GM18909 (cell line): Measurements from ENCODE around the gene SLC9A7.

ENCODE experiments used
- ATAC-seq: cut with Tn5 transposase; IDR thresholded peaks from one replicate; pipeline ENCODE4 v1.9.1; 2021; ENCODE audit warnings: mild to moderate bottlenecking; ENCODE audit not compliant: unreplicated experiment, poor library complexity

Gene SLC9A7

GRCh38 chrX:46710425-46710824 is 48.5 kb downstream of the SLC9A7 start:
- ATAC-seq: no peak

DNA sequence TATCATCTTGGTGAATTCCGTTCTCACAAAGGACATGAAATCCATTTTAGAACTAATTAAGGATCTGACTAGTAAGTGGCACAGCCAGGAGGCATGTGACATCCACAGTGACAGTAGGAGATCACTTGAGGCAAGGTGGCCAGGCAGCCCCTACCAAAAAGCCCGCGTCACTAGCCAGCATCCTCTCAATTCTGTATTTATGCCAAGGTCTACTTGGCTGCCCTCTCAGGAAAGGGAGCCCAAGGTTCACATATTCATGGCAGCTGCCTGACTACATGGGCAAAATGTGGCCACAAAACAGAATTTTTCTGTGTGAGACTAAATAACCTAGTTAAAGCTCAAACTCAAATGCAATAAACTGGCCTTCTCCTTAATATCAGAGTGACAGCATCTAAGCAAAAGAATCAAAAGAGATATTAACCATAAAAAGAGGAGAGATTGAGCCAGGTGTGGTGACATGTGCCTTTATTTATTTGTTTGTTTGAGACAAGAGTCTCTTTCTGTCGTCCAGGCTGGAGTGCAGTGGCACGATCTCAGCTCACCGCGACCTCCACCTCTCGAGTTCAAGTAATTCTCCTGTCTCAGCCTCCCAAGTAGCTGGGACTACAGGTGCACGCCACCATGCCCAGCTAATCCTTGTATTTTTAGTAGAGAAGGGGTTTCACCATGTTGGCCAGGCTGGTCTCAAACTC is 51.5 kb downstream of the SLC9A7 start:
- ATAC-seq: no peak

GRCh38 chrX:46704767-46705386 is 54.0 kb downstream of the SLC9A7 start:
- peak; percentile 95 for ATAC-seq

DNA sequence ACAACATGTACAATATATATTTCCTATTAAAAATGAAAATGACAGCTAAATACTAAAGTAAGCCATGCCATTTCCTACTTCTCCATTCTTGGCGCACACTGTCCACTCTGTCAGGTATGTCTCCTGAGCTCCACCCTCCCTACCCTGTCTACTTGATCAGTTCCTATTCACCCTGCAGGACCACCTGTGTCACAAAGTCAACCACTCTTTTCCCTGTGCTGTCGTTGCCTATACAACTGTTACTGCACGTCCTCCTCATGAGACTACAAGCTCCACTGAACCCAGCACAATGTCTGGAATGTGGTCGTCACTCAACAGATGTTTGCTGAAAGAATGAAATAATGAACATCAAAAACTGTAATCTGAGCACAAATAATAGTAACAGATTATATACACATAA is 54.9 kb downstream of the SLC9A7 start:
- ATAC-seq: peak; percentile 34

- ATAC-seq: no peak
Measured at GRCh38 chrX:46698691-46699090, 60.2 kb downstream of the SLC9A7 start.

DNA sequence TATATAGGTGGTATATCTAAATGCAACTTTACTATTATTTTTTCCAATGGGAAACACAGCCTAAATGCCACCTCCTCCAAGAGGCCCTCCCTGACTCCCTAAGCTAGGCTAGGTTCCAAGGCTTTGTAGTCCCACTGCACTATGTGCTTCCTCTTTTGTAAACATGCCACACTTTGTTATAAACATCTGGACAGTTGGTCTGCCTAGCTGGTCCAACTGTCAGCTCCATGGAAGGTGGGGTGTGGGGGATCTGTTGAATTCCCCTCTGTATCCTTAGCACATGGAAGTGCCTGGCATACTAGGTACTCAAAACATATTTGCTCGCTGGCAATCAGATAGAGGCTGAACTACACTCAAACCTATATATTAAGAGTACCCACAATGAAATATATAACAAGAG is 63.4 kb downstream of the SLC9A7 start:
- no peak for ATAC-seq

DNA sequence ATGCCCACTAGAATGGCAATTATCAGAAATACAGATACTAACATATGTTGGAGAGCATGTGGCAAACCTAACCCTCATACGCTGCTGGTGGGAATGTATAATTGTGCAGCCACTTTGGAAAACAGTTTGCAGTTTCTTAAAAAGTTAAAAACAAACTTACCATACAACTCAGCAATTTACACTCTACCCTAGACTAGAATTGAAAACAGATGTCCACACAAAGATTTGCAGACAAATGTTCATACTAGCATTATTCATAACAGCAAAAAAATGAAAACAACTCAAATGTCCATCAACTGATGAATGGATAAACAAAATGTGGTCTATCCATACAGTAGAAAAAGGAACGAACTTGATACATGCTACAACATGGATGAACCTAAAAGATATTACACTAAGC is 64.4 kb downstream of the SLC9A7 start:
- no peak for ATAC-seq

DNA sequence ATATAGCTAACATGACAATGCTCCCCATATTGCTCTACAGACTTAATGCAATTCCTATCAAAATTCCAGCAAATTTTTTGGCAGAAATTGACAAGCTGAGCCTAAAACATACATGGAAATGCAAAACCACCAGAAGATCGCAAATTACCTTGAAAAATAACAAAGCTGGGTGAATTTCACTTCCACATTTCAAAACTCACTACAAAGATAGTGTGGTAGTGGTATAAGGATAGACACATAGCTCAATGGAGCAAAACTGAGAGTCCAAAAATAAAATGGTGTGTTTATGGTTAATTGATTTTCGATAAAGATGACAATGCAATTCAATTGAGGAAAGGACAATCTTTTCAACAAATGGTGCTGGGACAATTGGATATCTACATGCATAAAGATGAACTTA is 65.8 kb downstream of the SLC9A7 start:
- peak; percentile 68 for ATAC-seq

- no peak for ATAC-seq
Measured at GRCh38 chrX:46690818-46691217, 68.1 kb downstream of the SLC9A7 start.

GRCh38 chrX:46687619-46688018 is 71.3 kb downstream of the SLC9A7 start:
- no peak for ATAC-seq

DNA sequence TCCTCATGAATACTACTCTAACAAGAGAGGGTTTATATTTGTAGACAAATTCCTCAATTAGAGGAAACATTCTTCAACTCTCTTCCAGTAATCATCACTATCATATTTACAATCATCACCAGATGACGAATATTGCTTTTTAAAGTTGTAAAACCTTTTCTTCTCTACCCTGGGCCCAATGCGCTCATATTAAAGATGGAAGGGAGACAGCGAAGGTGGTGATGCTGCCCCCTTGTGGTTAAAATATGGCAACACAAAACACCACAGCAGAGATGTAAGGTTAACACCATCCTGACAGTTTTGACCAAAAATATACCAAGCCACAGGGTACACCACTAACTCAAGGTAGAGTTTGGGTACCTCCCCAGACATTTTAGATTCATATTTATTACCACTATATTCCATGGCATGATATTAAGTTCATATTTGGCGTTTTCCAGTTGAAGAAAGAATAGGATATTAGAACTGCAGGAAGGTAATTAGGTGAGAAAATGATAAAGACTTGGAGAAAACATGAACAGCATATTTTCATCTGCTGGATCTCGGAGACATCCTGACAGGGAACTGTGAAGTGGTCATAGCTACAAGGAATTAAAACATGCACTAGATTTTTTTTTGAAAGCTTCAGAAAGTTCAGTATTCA is 72.8 kb downstream of the SLC9A7 start:
- ATAC-seq: peak; percentile 72

GRCh38 chrX:46683048-46683447 is 75.9 kb downstream of the SLC9A7 start:
- no peak for ATAC-seq

DNA sequence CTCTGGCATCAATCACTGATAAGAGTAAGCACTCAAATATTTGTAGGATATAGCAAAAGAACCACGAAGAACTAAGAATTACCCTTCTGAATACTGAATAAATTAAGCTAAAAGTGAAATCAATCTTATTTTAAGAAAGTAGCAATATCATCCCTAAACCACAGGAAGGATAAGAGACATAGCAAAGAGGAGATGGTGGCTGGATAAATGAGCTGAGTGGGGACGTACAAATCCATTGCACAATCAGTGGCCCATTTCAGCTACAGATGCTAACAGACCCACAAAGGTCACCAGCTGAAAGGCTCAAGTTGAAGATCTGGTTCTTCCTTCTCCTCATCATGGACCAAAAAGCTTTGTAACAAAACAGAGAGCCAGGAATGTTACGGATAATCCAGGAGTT is 77.1 kb downstream of the SLC9A7 start:
- no peak for ATAC-seq

DNA sequence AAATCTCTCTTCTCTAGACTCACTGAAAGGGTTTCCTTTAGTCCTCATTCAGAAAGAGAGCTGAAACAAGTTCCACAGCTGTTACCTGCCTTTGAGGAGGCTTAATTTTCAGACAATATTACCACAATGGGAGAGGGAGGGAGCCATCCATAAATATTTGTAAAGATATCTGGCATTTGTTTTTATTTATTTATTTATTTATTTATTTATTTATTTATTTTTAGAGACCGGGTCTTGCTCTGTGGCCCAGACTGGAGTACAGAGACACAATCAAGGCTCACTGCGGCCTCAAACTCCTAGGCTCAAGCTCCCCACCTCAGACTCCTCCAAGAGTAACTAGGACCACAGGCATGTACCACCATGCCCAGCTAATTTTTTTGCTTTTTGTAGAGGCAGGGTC is 80.7 kb downstream of the SLC9A7 start:
- no peak for ATAC-seq

DNA sequence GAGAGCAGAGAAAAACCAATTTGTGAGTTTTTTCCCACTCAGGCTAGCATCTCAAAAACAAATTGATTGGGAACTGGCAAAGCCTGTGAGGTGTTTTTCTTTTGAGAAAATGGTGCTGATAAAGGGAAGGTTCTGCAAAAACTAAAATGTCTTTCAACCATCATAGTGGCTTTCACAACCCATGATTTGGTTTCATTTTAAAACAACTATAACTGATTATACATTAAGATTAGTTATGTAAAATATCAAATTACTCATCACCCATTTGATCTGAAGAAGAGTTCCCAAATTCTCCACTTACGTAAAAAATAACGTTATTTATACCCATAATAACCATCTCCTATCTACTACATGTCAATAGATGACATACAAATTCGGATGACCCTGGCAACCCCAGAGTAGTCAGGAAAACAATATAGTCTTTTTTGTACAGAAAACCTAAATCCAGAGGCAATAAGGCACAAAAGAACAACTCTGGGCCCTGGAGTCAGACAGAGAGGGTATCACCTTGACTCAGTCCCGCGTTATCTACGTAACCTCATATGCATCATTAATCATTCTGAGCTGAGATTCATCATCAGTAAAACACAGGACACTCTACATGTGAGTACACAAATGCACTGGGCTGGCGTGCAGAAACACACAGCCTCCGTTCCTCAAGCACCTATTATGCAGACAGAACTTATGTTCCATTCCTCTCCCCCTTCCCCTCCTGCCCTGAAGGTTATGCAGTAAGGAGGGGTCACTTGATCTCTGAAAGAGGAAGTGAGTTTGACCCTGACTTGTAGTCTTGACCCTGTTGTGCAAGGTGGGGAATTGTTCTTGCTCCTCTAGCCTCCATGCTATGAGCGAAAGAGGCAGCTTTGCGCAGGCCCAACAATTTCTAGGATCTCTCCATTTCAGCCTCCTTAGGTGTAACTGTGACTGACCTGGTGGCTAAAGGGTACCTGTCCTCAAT is 82.2 kb downstream of the SLC9A7 start:
- ATAC-seq: no peak

DNA sequence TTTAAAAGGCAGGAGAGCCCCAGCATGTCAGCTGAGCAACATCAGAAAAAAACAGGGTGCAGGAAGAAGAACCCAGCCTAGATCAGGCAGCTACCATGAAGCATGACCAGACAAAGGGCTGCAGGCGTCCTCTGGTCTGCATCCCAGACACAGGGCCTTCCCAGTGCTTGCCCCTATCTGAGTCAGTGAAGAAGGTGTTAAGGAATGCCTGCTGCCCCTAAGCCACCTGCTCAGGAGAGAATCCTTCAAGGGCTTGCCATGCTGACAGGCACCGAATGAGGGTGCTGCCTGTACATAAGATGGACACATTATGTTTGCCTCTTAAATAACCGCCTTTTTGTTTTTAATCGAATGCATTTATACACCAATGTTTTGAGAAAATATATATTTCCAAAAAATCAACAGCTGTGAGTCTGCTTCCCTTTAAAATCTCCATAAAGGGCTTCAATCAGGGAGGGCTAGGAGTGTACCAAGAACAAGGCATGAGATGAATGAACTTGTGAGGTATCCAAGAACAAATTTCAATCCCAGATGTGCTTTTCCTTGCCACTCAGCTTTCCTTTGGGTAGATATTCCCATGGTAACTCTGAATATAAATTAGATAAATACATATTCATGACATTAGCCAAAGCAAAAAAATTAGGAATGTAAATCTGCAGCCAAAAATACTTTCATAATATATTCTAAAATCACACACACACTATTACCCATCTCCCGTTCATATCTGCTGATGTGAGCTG is 85.1 kb downstream of the SLC9A7 start:
- ATAC-seq: no peak

- no peak for ATAC-seq
Measured at GRCh38 chrX:46670316-46670715, 88.6 kb downstream of the SLC9A7 start.

DNA sequence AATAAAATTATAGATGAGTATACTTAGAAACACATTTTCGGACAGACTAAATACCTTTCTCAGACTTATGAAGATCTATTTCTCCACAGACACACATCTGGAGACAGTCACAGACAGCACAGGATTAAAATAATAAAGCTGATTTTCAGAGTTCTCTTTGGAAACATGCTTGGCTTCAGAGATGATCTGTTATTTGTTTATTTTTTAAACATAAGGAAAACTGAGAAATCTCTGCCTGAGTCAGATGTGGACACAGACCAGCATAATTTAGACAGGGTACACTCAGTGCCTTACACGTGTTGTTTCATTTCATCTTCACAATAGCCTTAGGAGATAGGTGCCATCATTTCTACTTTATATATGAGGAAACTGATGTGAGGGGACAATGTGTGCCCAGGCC is 92.1 kb downstream of the SLC9A7 start:
- ATAC-seq: no peak

DNA sequence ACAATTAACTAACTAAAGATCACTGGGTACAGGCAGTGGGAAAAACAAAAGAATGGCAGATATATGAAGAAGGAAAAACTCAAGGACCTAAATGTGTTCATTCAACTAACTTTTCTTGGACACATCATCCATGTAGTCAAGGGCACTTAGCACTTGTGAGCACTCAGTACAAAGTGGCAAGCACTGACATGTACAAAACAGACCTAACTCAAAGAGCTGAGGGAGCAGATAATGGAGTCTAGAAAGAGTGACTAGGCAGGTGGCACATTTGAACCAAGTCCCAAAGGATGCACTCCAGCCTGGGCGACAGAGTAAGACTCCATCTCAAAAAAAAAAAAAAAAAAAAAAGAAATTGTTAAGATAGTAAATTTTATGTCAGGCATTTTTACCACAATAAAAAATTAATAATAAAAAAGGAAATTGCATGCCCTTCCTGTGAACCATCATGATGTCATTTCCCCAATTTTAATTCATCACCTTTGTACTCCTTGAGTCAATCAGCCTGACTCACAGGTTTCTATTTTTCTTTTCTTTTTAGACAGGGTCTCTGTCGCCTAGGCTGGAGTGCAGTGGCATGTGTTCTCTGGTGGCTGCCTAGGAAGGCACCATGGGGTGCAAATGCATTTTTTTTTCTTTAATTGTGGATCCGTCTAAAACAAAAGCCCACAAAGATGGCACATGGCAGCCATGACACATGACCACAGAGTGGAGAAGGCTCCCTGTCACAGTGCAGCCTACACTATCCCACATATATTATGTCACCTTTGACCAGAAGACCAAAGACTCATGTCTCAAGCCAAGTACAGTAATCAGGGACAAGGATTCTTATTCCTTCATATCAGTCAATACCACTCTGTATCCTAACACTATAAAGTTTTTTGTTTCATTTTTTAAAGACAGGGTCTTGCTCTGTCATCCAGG is 93.4 kb downstream of the SLC9A7 start:
- no peak for ATAC-seq
